GM21447 (cell line): ENCODE measurements around the gene AWAT2.
"Not testable (repeated sequence)": the region's sequence is repeated elsewhere in the genome, so short reads cannot be mapped to it uniquely, and the experiment has no call there.

ENCODE experiments used
- ATAC-seq: cut with Tn5 transposase; IDR thresholded peaks from one replicate; pipeline ENCODE4 v1.9.1; 2021; ENCODE audit not compliant: unreplicated experiment

AWAT2 gene

DNA sequence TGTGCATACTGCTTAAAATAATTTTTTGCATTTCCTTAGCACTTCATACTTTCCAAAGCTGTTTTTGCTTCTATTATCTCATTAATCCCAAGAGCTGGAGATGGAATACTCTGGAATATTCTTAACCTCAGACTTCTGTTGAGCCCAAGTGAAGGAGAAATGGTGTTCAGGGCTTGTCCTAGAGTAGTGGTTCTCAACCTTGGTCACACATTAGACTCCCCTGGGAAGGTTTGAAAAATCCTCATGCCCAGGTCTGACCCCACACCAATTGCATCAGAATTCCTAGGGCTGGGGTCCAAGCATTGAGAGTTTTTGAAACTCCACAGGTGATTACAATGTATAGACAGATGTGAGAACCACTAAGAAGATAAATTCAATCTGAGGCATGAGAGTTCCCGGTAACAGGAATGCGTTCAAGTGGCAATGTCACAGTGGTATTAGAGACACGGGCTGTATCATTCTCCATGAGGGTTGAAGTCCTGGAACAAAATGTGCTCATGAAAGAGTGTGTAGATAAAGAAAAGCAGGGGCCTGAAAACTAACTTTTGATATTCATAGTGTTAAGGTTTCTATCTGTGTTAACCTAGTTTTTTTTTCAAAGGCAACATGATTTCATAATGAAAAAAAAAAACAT is 47.9 kb downstream of the AWAT2 start:
- no peak for ATAC-seq

DNA sequence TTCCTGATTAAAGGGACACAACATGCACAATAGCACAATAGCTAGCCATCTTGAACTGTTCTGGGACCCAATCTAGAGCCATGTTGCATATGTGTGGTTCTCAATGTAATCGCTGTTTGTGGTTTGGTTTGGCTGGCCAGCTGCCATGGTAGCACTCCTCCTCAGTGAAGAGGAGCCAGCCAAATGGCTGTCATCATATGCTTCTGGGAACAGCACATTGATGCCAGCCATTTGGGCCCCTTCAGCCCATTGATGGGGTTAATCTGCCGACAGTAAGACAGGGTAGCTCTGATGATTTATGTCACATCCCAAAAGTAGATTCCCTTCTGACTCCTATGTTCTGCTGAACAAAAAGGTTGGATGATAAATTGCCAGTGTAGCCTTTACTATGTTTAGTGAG is 48.5 kb downstream of the AWAT2 start:
- ATAC-seq, result no peak

- ATAC-seq, result not testable (repeated sequence)
These were observed 51.4 kb downstream of the AWAT2 start for GRCh38 chrX:69998299-69998698.

DNA sequence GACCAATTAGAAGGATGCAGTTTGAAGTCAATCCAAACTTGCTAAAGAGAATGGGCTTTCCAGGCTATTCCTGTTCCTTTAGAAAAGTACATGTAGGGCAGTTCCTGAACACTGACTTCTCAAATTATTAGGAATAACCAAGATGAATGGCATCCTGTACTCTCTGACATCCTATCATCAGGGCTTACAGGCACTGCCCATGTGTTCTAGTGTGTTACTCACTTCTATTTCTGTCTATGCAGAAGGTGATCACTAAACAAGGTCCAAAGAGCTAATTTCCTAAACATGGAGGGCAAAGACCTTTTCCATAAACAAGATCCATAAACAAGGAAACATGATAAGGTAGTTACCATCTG is 53.6 kb downstream of the AWAT2 start:
- ATAC-seq, result no peak

DNA sequence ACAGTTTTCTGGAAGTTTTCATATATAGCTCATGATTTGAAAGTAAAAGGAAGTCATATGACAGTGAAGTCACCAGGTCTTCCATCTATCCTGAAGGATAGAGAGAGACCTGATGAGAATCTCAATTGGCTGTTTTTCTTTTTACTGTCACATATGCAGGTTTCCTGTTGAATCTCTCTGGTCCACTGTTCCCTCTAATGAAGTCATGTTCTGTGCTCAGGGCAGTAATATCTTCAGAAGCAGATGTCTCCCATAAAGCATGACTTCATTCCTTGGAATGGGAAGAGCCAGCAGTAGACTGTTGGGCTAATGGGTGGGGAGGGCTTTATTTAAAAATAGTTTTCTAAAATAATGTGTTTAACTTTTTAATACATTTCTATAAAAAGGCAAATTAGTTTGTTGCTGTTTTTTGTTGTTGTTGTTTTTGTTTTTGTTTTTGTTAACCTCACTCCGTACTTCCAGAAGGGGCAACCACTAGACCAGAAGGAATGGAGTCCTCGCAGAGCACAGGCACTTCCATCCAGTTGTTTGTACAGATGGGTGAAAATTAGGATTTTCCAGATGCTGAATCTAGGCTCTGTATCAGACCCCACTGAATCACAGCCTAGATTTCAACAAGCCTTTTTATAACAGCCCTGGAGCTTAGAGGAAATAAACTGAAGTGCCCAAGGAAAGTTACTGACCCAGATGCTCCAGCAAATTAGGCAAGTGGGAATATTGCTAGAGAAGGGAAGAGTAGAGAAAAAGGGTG is 54.2 kb downstream of the AWAT2 start:
- no peak for ATAC-seq

- ATAC-seq, result no peak
These were observed 56.2 kb downstream of the AWAT2 start for GRCh38 chrX:69993494-69993893.

- no peak for ATAC-seq
These were observed 58.1 kb downstream of the AWAT2 start for GRCh38 chrX:69991685-69992084.
